Gastroesophageal sphincter (tissue), 3 donors: Measurements from ENCODE around the gene F2.

Experiments
- CTCF ChIP-seq, 4 experiments: fragments of 200-600 bp in 2 of 4; fragments of 450-650 bp in 2 of 4; sonication (generic) in 1 of 4; IDR thresholded peaks; one replicate each; pipeline ENCODE4 v1.5.1; 2017 to 2019; ENCODE audit warnings: antibody characterized with exemption in 4 of 4, mild to moderate bottlenecking in 2 of 4, moderate library complexity in 2 of 4
- POLR2A ChIP-seq, 2 donors: fragments of 450-650 bp; IDR thresholded peaks; one replicate each; pipeline ENCODE4 v1.6.1; 2017; ENCODE audit warnings: antibody characterized with exemption in 2 of 2, mild to moderate bottlenecking in 2 of 2, moderate library complexity in 1 of 2
- POLR2AphosphoS5 ChIP-seq: sonication (generic); formaldehyde crosslinking; IDR thresholded peaks from one replicate; pipeline ENCODE4 v1.6.1; 2017; ENCODE audit warnings: antibody characterized with exemption

- TF ChIP-seq CTCF (IDR thresholded peaks at IDR 0.05), result no peak
- TF ChIP-seq POLR2AphosphoS5, result no peak
- TF ChIP-seq POLR2A (IDR thresholded peaks at IDR 0.05), result no peak
Observed at GRCh38 chr11:46736615-46737014, 17.6 kb downstream of the F2 start.
